Measurements from ENCODE around the gene ERV3-1.
A peak's percentile ranks its signal among the peaks of the same experiment; 100 is the strongest.
"Not testable (repeated sequence)": the region's sequence is repeated elsewhere in the genome, so short reads cannot be mapped to it uniquely, and the experiment has no call there.

The ERV3-1 gene

GRCh38 chr7:65006094-65006992 lies at the start of gene ERV3-1:
ERV3-1 (minus strand) TSS chr7:65006687; CDS start chr7:64993026, 13,661 bp downstream.
- TF ChIP-seq CTCF (IDR thresholded peaks at IDR 0.05; ENCODE audit: extremely low read depth, insufficient read depth, missing control alignments): no peak
- in situ Hi-C loops (cut with MboI; ENCODE audit: low pct_unique_long_range_greater_than_20kb, low sequenced_read_pairs, unreplicated experiment): no loop called here
- peak; percentile 90 for DNase-seq (ENCODE audit: low spot score)

- DNase-seq (ENCODE audit: low spot score); in situ Hi-C loops (cut with MboI; ENCODE audit: low pct_unique_long_range_greater_than_20kb, low sequenced_read_pairs, unreplicated experiment): not testable (repeated sequence)
Measured at GRCh38 chr7:65055786-65056185, 49.3 kb upstream of the ERV3-1 start.

GRCh38 chr7:65054466-65054994 lies 48.0 kb upstream of the ERV3-1 start:
- DNase-seq (ENCODE audit: low spot score); in situ Hi-C loops (cut with MboI; ENCODE audit: low pct_unique_long_range_greater_than_20kb, low sequenced_read_pairs, unreplicated experiment): not testable (repeated sequence)

- in situ Hi-C loops (cut with MboI; ENCODE audit: low pct_unique_long_range_greater_than_20kb, low sequenced_read_pairs, unreplicated experiment); DNase-seq (ENCODE audit: low spot score): not testable (repeated sequence)
Measured at GRCh38 chr7:65051654-65052053, 45.2 kb upstream of the ERV3-1 start.

GRCh38 chr7:65051139-65051538 lies 44.7 kb upstream of the ERV3-1 start:
- in situ Hi-C loops (cut with MboI; ENCODE audit: low pct_unique_long_range_greater_than_20kb, low sequenced_read_pairs, unreplicated experiment); DNase-seq (ENCODE audit: low spot score): not testable (repeated sequence)

- DNase-seq (ENCODE audit: low spot score); in situ Hi-C loops (cut with MboI; ENCODE audit: low pct_unique_long_range_greater_than_20kb, low sequenced_read_pairs, unreplicated experiment): not testable (repeated sequence)
Measured at GRCh38 chr7:65046329-65046728, 39.8 kb upstream of the ERV3-1 start.

GRCh38 chr7:65045589-65045988 lies 39.1 kb upstream of the ERV3-1 start:
- in situ Hi-C loops (cut with MboI; ENCODE audit: low pct_unique_long_range_greater_than_20kb, low sequenced_read_pairs, unreplicated experiment): not testable (repeated sequence)

GRCh38 chr7:65038767-65039166 lies 32.3 kb upstream of the ERV3-1 start:
- DNase-seq (ENCODE audit: low spot score): peak; percentile 2
- in situ Hi-C loops (cut with MboI; ENCODE audit: low pct_unique_long_range_greater_than_20kb, low sequenced_read_pairs, unreplicated experiment): not testable (repeated sequence)

More at GRCh38 chr7:65045589-65045988, 39.1 kb upstream of the ERV3-1 start:
- DNase-seq (ENCODE audit: low spot score): not testable (repeated sequence)

- peak; percentile 1 for TF ChIP-seq CTCF (IDR thresholded peaks at IDR 0.05; ENCODE audit: extremely low read depth, insufficient read depth, missing control alignments)
- peak; percentile 92 for DNase-seq (ENCODE audit: low spot score)
- in situ Hi-C loops (cut with MboI; ENCODE audit: low pct_unique_long_range_greater_than_20kb, low sequenced_read_pairs, unreplicated experiment): no loop called here
Measured at GRCh38 chr7:65037740-65038688, 31.5 kb upstream of the ERV3-1 start.

GRCh38 chr7:65036526-65036925 lies 30.0 kb upstream of the ERV3-1 start:
- DNase-seq (ENCODE audit: low spot score); in situ Hi-C loops (cut with MboI; ENCODE audit: low pct_unique_long_range_greater_than_20kb, low sequenced_read_pairs, unreplicated experiment): not testable (repeated sequence)

- in situ Hi-C loops (cut with MboI; ENCODE audit: low pct_unique_long_range_greater_than_20kb, low sequenced_read_pairs, unreplicated experiment); DNase-seq (ENCODE audit: low spot score): not testable (repeated sequence)
Measured at GRCh38 chr7:65035469-65035868, 29.0 kb upstream of the ERV3-1 start.

GRCh38 chr7:65034120-65034782 lies 27.8 kb upstream of the ERV3-1 start:
- DNase-seq (ENCODE audit: low spot score); in situ Hi-C loops (cut with MboI; ENCODE audit: low pct_unique_long_range_greater_than_20kb, low sequenced_read_pairs, unreplicated experiment): not testable (repeated sequence)

- in situ Hi-C loops (cut with MboI; ENCODE audit: low pct_unique_long_range_greater_than_20kb, low sequenced_read_pairs, unreplicated experiment); DNase-seq (ENCODE audit: low spot score): not testable (repeated sequence)
Measured at GRCh38 chr7:65033391-65033790, 26.9 kb upstream of the ERV3-1 start.

GRCh38 chr7:65025023-65025422 lies 18.5 kb upstream of the ERV3-1 start:
- in situ Hi-C loops (cut with MboI; ENCODE audit: low pct_unique_long_range_greater_than_20kb, low sequenced_read_pairs, unreplicated experiment); DNase-seq (ENCODE audit: low spot score): not testable (repeated sequence)

All from GM13977 (cell line).